IMR-90 (cell line): Measurements from ENCODE around the gene ATG14. TPM values are rescaled to one million over a fixed set of nuclear protein-coding genes. Genes with fewer than 3 reads are reported as not detected.

Source experiments
- ATAC-seq: fragments of 200-7000 bp; cut with Tn5 transposase; 2 replicates; pipeline ENCODE4 v1.9.1; 2020; ENCODE audit warnings: low read depth, mild to moderate bottlenecking, moderate library complexity
- Bru-seq: library from RNA; stranded (reverse); fragments of 400-500 nt; gene quantifications from one replicate; lab custom pipeline; 2021; lab: Mats Ljungman, UMichigan
- BruChase-seq, 2 experiments: library from RNA; stranded (reverse); fragments of 400-500 nt; gene quantifications; one replicate each; lab custom pipeline; 2021; lab: Mats Ljungman, UMichigan
- BruUV-seq: library from RNA; stranded (reverse); fragments of 400-500 nt; replicated peaks from 2 replicates; lab custom pipeline; 2021; lab: Mats Ljungman, UMichigan
- CTCF ChIA-PET: fragments of 300-600 bp; formaldehyde crosslinking; extraction: SDS; loops from one replicate; lab custom pipeline; 2021; ENCODE audit warnings: antibody characterized with exemption; lab: Yijun Ruan, JAX
- POLR2A ChIA-PET: fragments of 300-600 bp; sonication (Branson Sonifier 250); formaldehyde crosslinking; loops from one replicate; lab custom pipeline; 2022; ENCODE audit warnings: antibody characterized with exemption; ENCODE audit not compliant: unreplicated experiment; lab: Charles Lee
- DNase-seq: peaks from one replicate; pipeline ENCODE4 v3.0.0; 2013
- H2AFZ ChIP-seq: replicated peaks from 2 replicates; pipeline ENCODE3; 2013; ENCODE audit warnings: low read length, mild to moderate bottlenecking; ENCODE audit not compliant: poor library complexity
- H2AK5ac ChIP-seq: 2 replicates; pipeline ENCODE4 v1.6.1; 2013; ENCODE audit warnings: low read depth, low read length, inconsistent platforms
- H2AK9ac ChIP-seq: replicated peaks from 2 replicates; pipeline ENCODE3; 2013; ENCODE audit warnings: mild to moderate bottlenecking, low read depth, low read length, moderate library complexity; ENCODE audit not compliant: poor library complexity
- H2BK120ac ChIP-seq: 2 replicates; pipeline ENCODE4 v1.6.1; 2013; ENCODE audit warnings: low read depth, low read length, inconsistent platforms
- H2BK15ac ChIP-seq: 3 replicates; pipeline ENCODE4 v1.6.1; 2013; ENCODE audit warnings: low read depth, low read length, inconsistent platforms
- H2BK20ac ChIP-seq: 2 replicates; pipeline ENCODE4 v1.6.1; 2013; ENCODE audit warnings: low read depth, mild to moderate bottlenecking, inconsistent platforms, low read length, moderate library complexity
- H2BK5ac ChIP-seq: 2 replicates; pipeline ENCODE4 v1.6.1; 2013; ENCODE audit warnings: mild to moderate bottlenecking, low read depth, low read length, inconsistent platforms; ENCODE audit not compliant: poor library complexity, severe bottlenecking
- H3K14ac ChIP-seq: replicated peaks from 2 replicates; pipeline ENCODE4 v1.6.1; 2013; ENCODE audit warnings: low read depth, low read length, inconsistent platforms
- H3K18ac ChIP-seq: 2 replicates; pipeline ENCODE4 v1.6.1; 2013; ENCODE audit warnings: low read depth, low read length, control low read depth
- H3K23ac ChIP-seq: 2 replicates; pipeline ENCODE4 v1.6.1; 2013; ENCODE audit warnings: low read depth, low read length, inconsistent platforms
- H3K27ac ChIP-seq: 2 replicates; pipeline ENCODE4 v1.5.1; 2013; ENCODE audit warnings: mild to moderate bottlenecking, control low read depth, low read length; ENCODE audit not compliant: insufficient read depth
- H3K27me3 ChIP-seq: 2 replicates; pipeline ENCODE4 v1.6.1; 2013; ENCODE audit warnings: low read length; ENCODE audit not compliant: control insufficient read depth, insufficient read depth
- H3K36me3 ChIP-seq: 2 replicates; pipeline ENCODE4 v1.6.1; 2013; ENCODE audit warnings: low read length, mixed read lengths; ENCODE audit not compliant: control insufficient read depth, insufficient read depth
- H3K4ac ChIP-seq: 2 replicates; pipeline ENCODE4 v1.6.1; 2013; ENCODE audit warnings: low read depth, low read length, inconsistent platforms
- H3K4me1 ChIP-seq: 2 replicates; pipeline ENCODE4 v1.6.1; 2013; ENCODE audit warnings: low read length, mixed read lengths; ENCODE audit not compliant: control insufficient read depth, insufficient read depth
- H3K4me2 ChIP-seq: 2 replicates; pipeline ENCODE4 v1.6.1; 2013; ENCODE audit warnings: low read depth, mild to moderate bottlenecking, control low read depth, low read length, moderate library complexity
- H3K4me3 ChIP-seq: 2 replicates; pipeline ENCODE4 v1.5.1; 2013; ENCODE audit warnings: low read depth, mild to moderate bottlenecking, control low read depth, low read length, moderate library complexity; ENCODE audit not compliant: insufficient read depth
- H3K56ac ChIP-seq: 2 replicates; pipeline ENCODE4 v1.6.1; 2013; ENCODE audit warnings: low read length, inconsistent platforms; ENCODE audit not compliant: insufficient read depth; ENCODE audit errors: extremely low read depth
- H3K79me1 ChIP-seq, 2 experiments: 2 replicates each; pipeline ENCODE4 v1.6.1; 2013; ENCODE audit warnings: low read length in 2 of 2, inconsistent platforms in 1 of 2, low read depth in 1 of 2
- H3K9ac ChIP-seq: 2 replicates; pipeline ENCODE4 v1.6.1; 2013; ENCODE audit warnings: low read depth, low read length, control low read depth
- H3K9me1 ChIP-seq: 2 replicates; pipeline ENCODE4 v1.6.1; 2013; ENCODE audit warnings: low read length, inconsistent platforms; ENCODE audit not compliant: insufficient read depth
- H3K9me3 ChIP-seq: 2 replicates; pipeline ENCODE4 v1.6.1; 2013; ENCODE audit warnings: low read length; ENCODE audit not compliant: control insufficient read depth, insufficient read depth
- H4K20me1 ChIP-seq: 2 replicates; pipeline ENCODE4 v1.6.1; 2013; ENCODE audit warnings: low read length, inconsistent platforms; ENCODE audit not compliant: insufficient read depth
- H4K5ac ChIP-seq: 2 replicates; pipeline ENCODE4 v1.6.1; 2013; ENCODE audit warnings: mild to moderate bottlenecking, low read depth, low read length, control low read depth
- H4K8ac ChIP-seq, 2 experiments: 2 replicates each; pipeline ENCODE4 v1.6.1; 2013; ENCODE audit warnings: low read depth in 2 of 2, low read length in 2 of 2, control low read depth in 1 of 2, inconsistent platforms in 1 of 2
- H4K91ac ChIP-seq: 2 replicates; pipeline ENCODE4 v1.6.1; 2013; ENCODE audit warnings: low read depth, low read length, inconsistent platforms; ENCODE audit not compliant: insufficient read depth
- CTCF ChIP-seq: conservative IDR thresholded peaks from 2 replicates; pipeline ENCODE4 v1.5.1; 2012; ENCODE audit warnings: mild to moderate bottlenecking, low read depth, low read length, improper control_type of control experiment
- ELK1 ChIP-seq: fragments of 150-350 bp; IDR thresholded peaks from 2 replicates; pipeline ENCODE4 v1.6.1; 2016; ENCODE audit warnings: low read depth, mild to moderate bottlenecking, low read length, moderate library complexity, borderline replicate concordance
- MAZ ChIP-seq: IDR thresholded peaks from 2 replicates; pipeline ENCODE4 v1.6.1; 2012; ENCODE audit warnings: low read depth, mild to moderate bottlenecking, low read length, improper control_type of control experiment, moderate library complexity, borderline replicate concordance
- MXI1 ChIP-seq: IDR thresholded peaks from 2 replicates; pipeline ENCODE4 v1.6.1; 2012; ENCODE audit warnings: low read depth, mild to moderate bottlenecking, low read length, moderate library complexity, borderline replicate concordance
- POLR2A ChIP-seq: IDR thresholded peaks from 2 replicates; pipeline ENCODE4 v1.6.1; 2012; ENCODE audit warnings: mild to moderate bottlenecking, low read depth, low read length
- USF2 ChIP-seq: fragments of 150-350 bp; IDR thresholded peaks from 2 replicates; pipeline ENCODE4 v1.6.1; 2017; ENCODE audit warnings: mild to moderate bottlenecking, antibody characterized with exemption, low read length, low read depth
- WGBS, 2 experiments: methylation state at CpG; one replicate each; pipeline versions ENCODE4 v1.1.5 to v1.1.7; 2013; ENCODE audit warnings: missing lambda C conversion rate in 2 of 2; ENCODE audit not compliant: insufficient read length in 1 of 2; ENCODE audit errors: extremely low coverage in 2 of 2; 5-methylcytosine and 5-hydroxymethylcytosine counted together
- dilution Hi-C: fragments of 300-500 bp; cut with HindIII; formaldehyde crosslinking; loops from one replicate; pipeline ENCODE4 v1.14.3; 2018; ENCODE audit warnings: low sequenced_read_pairs; ENCODE audit not compliant: unreplicated experiment
- in situ Hi-C: fragments of 300-500 bp; cut with MboI; formaldehyde crosslinking; loops from 3 replicates; pipeline ENCODE4 v1.14.3; 2019; ENCODE audit warnings: low sequenced_read_pairs, inconsistent platforms, mixed read lengths
- intact Hi-C: fragments of 100-400 bp; cut with micrococcal nuclease; formaldehyde crosslinking; loops from 2 replicates; pipeline ENCODE4 v1.10.0; 2022
- long read RNA-seq: library from polyadenylated mRNA; unstranded; transcript quantifications from one replicate; pipeline ENCODE4 v2.0.0, GENCODE V29; 2021; ENCODE audit not compliant: unreplicated experiment
- polyA plus RNA-seq, 3 experiments: library from polyadenylated mRNA; depleted of rRNA; stranded (reverse); fragments of >200 nt; gene quantifications; 2 replicates each; pipeline ENCODE4 v1.2.3, GENCODE V29; 2012; ENCODE audit warnings: low replicate concordance in 1 of 3
- total RNA-seq: library from RNA; depleted of rRNA; stranded (reverse); fragments of >200 nt; gene quantifications from 2 replicates; pipeline ENCODE4 v1.2.3, GENCODE V29; 2012; rRNA removed

ATG14 gene
- total RNA-seq (12.4 and 13.3 TPM in 2 replicates), polyA plus RNA-seq (2012; rRNA removed) (3.6 and 5.0 TPM in 2 replicates), Bru-seq, nascent RNA (percentile 72 among the genes with signal in this experiment), BruChase-seq, experiment 1, labeled RNA remaining after a 6-hour chase (percentile 68 among the genes with signal in this experiment), BruChase-seq, experiment 2, labeled RNA remaining after a 2-hour chase (percentile 73 among the genes with signal in this experiment)
- 1.3 and 1.4 TPM in 2 replicates for polyA plus RNA-seq (2012; cell fraction: cytosol; rRNA removed)
- 5.8 and 22.7 TPM in 2 replicates for polyA plus RNA-seq (2012; cell fraction: nucleus; rRNA removed; ENCODE audit: low replicate concordance)
- long read RNA-seq, full-length matches to known transcripts = 2 of 14 reads
- long read RNA-seq, partial matches to known transcripts = 3 of 14 reads
- long read RNA-seq, other reads (novel, unspliced or antisense) = 9 of 14 reads

- H2AK9ac ChIP-seq = peak within 1 kb of the TSS; percentile 55
- ATAC-seq (peak; percentile 100), DNase-seq (peak; percentile 76)
- H3K79me1 ChIP-seq = peaks cover 18 to 23% of the 10 kb centered on the region in 2 experiments
- peak within 1 kb of the TSS; percentile 77 for H3K4me3 ChIP-seq
- no peaks in the 10 kb centered on the region; the same call in none of the 2 replicates for H3K9me1 ChIP-seq
- TF ChIP-seq USF2 (peak; percentile 94), POLR2A (peak; percentile 88), MXI1 (peak; percentile 80; the same call in 1 of the 2 replicates), MAZ (peak; percentile 74; the same call in 1 of the 2 replicates), CTCF (no peak), ELK1 (no peak)
- H3K4me1 ChIP-seq = peaks cover 2% of the 10 kb centered on the region; the same call in 1 of the 2 replicates
- peak within 1 kb of the TSS; percentile 92 for H4K91ac ChIP-seq
- H4K8ac ChIP-seq = peak within 1 kb of the TSS; percentile 97 to 99
- in situ Hi-C loops = no loop called here
- ChIA-PET CTCF (no interaction called here), POLR2A (no interaction called here)
- H3K23ac ChIP-seq = peak within 1 kb of the TSS; percentile 28; the same call in 1 of the 2 replicates
- peak within 1 kb of the TSS; percentile 77 for H3K18ac ChIP-seq
- H3K27me3 ChIP-seq = no peaks in the 10 kb centered on the region; the same call in 1 of the 2 replicates
- peak within 1 kb of the TSS; percentile 81 for H2BK5ac ChIP-seq
- peak within 1 kb of the TSS; percentile 22; the same call in 1 of the 2 replicates for H2BK20ac ChIP-seq
- H3K4ac ChIP-seq = peak within 1 kb of the TSS; percentile 89
- H3K27ac ChIP-seq = peak within 1 kb of the TSS; percentile 83
- peak within 1 kb of the TSS; percentile 98 for H3K4me2 ChIP-seq
- intact Hi-C loops = loop anchor here (2.0 kb wide), 1 partner anchor 143 kb away; no protein-coding TSS in a partner anchor
- peak within 1 kb of the TSS; percentile 80 for H2BK120ac ChIP-seq
- no TSS peak for BruUV-seq
- dilution Hi-C loops = no loop called here
- H2BK15ac ChIP-seq = no peak within 1 kb of the TSS; the same call in 2 of the 3 replicates
- peak within 1 kb of the TSS; percentile 74 for H2AK5ac ChIP-seq
- peak within 1 kb of the TSS; percentile 88 for H3K9ac ChIP-seq
- H3K36me3 ChIP-seq = no peaks in the 10 kb centered on the region
- H3K9me3 ChIP-seq = no peaks in the 10 kb centered on the region
- WGBS, 2 experiments = 0% methylated on average over 21 of the region's 57 CpGs; no CpG with 5 or more reads in 1 of the 2 experiments
- H4K20me1 ChIP-seq = no peaks in the 10 kb centered on the region
- peak within 1 kb of the TSS; percentile 93 for H2AFZ ChIP-seq
- H3K14ac ChIP-seq = peak within 1 kb of the TSS; percentile 83
- peak within 1 kb of the TSS; percentile 67 for H3K56ac ChIP-seq
- peak within 1 kb of the TSS; percentile 100 for H4K5ac ChIP-seq
These were observed at the start of gene ATG14 for GRCh38 chr14:55411426-55412389. TSS of gene ATG14 (minus strand) at chr14:55411830. CDS start at chr14:55411822, 8 bp downstream.
